Measurements from ENCODE around the gene RTP5. TPM values are rescaled to one million over a fixed set of nuclear protein-coding genes. Genes with fewer than 3 reads are reported as not detected.
A peak's percentile ranks its signal among the peaks of the same experiment; 100 is the strongest.

Gene RTP5
- total RNA-seq, 3 donors from 2014 or later = not detected

DNA sequence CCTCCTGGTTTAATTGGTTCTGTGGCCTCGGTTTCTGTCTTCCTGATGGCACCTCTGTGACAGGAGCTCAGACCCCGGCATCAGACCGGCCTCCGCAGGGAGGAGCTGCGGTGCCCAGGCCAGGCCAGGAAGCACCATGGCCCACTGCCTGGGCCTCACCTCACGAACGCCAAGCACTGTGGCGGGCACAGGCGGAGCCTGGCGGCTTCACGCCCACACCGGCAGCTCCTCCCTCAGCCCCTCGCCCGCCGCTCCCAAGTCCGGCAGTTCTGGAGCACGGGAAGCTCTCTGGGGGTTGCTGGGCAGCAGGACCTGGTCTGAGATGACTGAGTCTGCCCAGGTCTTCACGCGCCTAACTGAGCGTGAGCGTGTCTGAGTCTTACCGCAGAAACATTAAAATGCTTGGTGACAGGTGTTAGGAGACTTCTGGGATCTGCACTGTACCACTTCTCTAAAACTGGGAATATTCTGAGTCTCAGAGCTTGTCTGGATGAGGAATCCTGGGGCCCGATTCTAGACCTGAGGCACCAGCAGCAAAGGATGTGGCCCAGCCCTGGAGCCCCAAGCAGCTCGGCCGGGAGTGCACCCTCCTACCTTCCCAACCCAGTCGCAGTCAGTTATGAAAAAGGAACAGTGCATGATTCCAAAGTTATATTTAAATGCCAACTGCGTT lies 21.9 kb downstream of the RTP5 start:
- TF ChIP-seq, protein P1, sequence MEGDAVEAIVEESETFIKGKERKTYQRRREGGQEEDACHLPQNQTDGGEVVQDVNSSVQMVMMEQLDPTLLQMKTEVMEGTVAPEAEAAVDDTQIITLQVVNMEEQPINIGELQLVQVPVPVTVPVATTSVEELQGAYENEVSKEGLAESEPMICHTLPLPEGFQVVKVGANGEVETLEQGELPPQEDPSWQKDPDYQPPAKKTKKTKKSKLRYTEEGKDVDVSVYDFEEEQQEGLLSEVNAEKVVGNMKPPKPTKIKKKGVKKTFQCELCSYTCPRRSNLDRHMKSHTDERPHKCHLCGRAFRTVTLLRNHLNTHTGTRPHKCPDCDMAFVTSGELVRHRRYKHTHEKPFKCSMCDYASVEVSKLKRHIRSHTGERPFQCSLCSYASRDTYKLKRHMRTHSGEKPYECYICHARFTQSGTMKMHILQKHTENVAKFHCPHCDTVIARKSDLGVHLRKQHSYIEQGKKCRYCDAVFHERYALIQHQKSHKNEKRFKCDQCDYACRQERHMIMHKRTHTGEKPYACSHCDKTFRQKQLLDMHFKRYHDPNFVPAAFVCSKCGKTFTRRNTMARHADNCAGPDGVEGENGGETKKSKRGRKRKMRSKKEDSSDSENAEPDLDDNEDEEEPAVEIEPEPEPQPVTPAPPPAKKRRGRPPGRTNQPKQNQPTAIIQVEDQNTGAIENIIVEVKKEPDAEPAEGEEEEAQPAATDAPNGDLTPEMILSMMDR (IDR thresholded peaks at IDR 0.05) = no peak
- intact Hi-C loops (cut with DNase I, micrococcal nuclease) = no loop called here
- DNase-seq = peak in 1 of 3 donors; percentile 29
- no peaks in the 10 kb centered on the region for H3K4me1 ChIP-seq (ENCODE audit: low read depth)
- peak; percentile 12 for ATAC-seq
- H3K9me3 ChIP-seq = no peaks in the 10 kb centered on the region
- no peaks in the 10 kb centered on the region for H3K36me3 ChIP-seq (ENCODE audit: low read depth)
- no peak overlapping the region for H3K4me3 ChIP-seq

- no peak for ATAC-seq
- Histone ChIP-seq H3K4me3 (no peak overlapping the region), H3K36me3 (ENCODE audit: low read depth) (no peaks in the 10 kb centered on the region), H3K4me1 (ENCODE audit: low read depth) (no peaks in the 10 kb centered on the region), H3K9me3 (no peaks in the 10 kb centered on the region)
- DNase-seq = no peak
- TF ChIP-seq, protein P1 (IDR thresholded peaks at IDR 0.05) = no peak
- intact Hi-C loops (cut with DNase I, micrococcal nuclease) = no loop called here
Observed at GRCh38 chr2:241891988-241892298, 22.4 kb downstream of the RTP5 start.

DNA sequence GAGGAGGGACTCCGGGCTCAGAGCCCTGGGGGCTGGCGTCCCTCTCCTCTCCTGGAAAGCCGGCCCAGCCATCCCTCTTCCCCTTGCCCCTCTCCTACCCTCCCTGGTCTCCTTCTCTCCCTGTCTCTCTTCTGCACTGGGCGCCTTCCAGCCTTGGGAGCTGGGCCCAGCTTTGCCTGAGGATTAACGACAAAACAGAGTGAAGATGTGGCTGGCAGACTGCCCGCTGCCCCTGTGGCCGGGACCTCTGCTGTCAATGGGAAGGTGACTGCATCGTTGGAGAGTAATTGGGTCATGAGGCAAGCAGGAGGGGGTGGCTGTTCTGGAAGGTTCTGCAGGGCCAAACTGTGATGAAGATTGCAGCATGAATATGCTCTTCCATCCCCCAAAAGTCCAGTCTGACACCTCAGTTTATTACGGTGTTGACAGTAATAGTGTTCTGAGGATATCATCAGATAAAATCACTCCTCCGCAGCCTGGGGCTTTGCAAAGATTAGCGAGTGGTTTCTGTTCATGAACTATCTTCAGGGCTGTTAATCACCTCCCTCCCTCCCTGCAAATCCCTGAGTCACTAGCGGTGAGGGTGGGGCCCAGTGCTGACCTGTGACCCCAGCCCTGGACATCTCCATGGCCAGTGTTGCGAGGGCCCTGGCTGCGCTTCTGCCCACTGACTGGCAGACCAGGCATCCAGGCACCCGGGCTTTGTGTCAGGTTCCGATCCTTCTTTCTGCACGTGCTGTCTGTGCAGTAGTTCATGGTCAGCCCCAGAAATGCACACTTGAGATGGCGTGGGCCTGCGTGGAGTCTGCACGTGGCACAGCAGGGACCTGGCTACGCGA lies 23.0 kb downstream of the RTP5 start:
- peak in 1 of 3 donors; percentile 31 for DNase-seq
- H3K36me3 ChIP-seq (ENCODE audit: low read depth) = no peaks in the 10 kb centered on the region
- no peaks in the 10 kb centered on the region for H3K9me3 ChIP-seq
- H3K4me1 ChIP-seq (ENCODE audit: low read depth) = no peaks in the 10 kb centered on the region
- no peak for ATAC-seq
- intact Hi-C loops (cut with DNase I, micrococcal nuclease) = no loop called here
- H3K4me3 ChIP-seq = no peak overlapping the region
- TF ChIP-seq, protein P1 (IDR thresholded peaks at IDR 0.05) = no peak

DNA sequence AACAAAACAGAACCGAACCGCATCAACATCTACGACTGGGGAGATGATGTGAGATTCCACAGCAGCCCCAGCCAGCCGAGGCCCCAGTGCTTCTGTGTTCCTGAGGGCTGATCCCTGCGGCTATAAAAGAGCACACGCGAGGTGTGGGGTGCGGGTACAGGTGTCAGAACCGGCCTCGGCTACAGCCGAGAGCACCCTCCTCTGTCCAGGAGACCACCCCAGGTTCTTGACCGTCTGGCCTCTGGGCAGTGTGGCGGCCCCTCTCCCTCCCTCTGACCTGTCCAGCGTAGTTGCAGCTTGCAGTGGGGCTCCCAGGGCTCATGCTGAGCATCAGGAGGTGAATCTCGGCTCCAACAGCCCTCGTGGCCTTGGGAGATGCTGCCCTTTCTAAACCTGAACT lies 23.7 kb downstream of the RTP5 start:
- Histone ChIP-seq H3K4me1 (ENCODE audit: low read depth) (no peaks in the 10 kb centered on the region), H3K36me3 (ENCODE audit: low read depth) (no peaks in the 10 kb centered on the region), H3K9me3 (no peaks in the 10 kb centered on the region), H3K4me3 (no peak overlapping the region)
- ATAC-seq = no peak
- TF ChIP-seq, protein P1 (IDR thresholded peaks at IDR 0.05) = no peak
- DNase-seq = peak in 1 of 3 donors; percentile 14
- intact Hi-C loops (cut with DNase I, micrococcal nuclease) = no loop called here

GRCh38 chr2:241894056-241894641 lies 24.6 kb downstream of the RTP5 start:
- ATAC-seq = no peak
- Histone ChIP-seq H3K9me3 (no peaks in the 10 kb centered on the region), H3K4me3 (no peak overlapping the region), H3K4me1 (ENCODE audit: low read depth) (no peaks in the 10 kb centered on the region), H3K36me3 (ENCODE audit: low read depth) (no peaks in the 10 kb centered on the region)
- TF ChIP-seq, protein P1 (IDR thresholded peaks at IDR 0.05) = no peak
- intact Hi-C loops (cut with DNase I, micrococcal nuclease) = no loop called here
- DNase-seq = peak in 1 of 3 donors; percentile 15

Data from mucosa of descending colon (tissue), 3 donors.